Posterior vena cava (tissue), 2 donors: ENCODE measurements around the gene RCAN2. TPM values are rescaled to one million over a fixed set of nuclear protein-coding genes. Genes with fewer than 3 reads are reported as not detected.
"Not testable (repeated sequence)": the region's sequence is repeated elsewhere in the genome, so short reads cannot be mapped to it uniquely, and the experiment has no call there.

Experiments used
- DNase-seq: peaks from one replicate; pipeline ENCODE4 v3.0.0-alpha.2; 2020; ENCODE audit warnings: low spot score
- intact Hi-C, 2 donors: fragments of 100-400 bp; cut with DNase I; formaldehyde crosslinking; loops; one replicate each; pipeline versions ENCODE4 v1.14.1 to v1.14.2; 2022 to 2023
- total RNA-seq, 2 donors: library from RNA; stranded (reverse); fragmentation: NEBNext Ultra II Directional; extraction: Animal tissue kit (Norgen Biotek cat#: 25700); gene quantifications; one replicate each; pipeline ENCODE4 v1.2.1, GENCODE V29; 2021
- donor health status: DM: yes; HTN: yes; CAD: no.
- donor health status: DM: yes; HTN: yes; CAD: no.

The RCAN2 gene
- total RNA-seq, 2 donors from 2014 or later: 35.4 to 69.6 TPM

- no peak for DNase-seq
- intact Hi-C loops: no loop called here
Measured at GRCh38 chr6:46366190-46366900, 124.9 kb downstream of the RCAN2 start.

GRCh38 chr6:46357591-46357990 lies 133.7 kb downstream of the RCAN2 start:
- intact Hi-C loops: no loop called here
- no peak for DNase-seq

GRCh38 chr6:46356543-46356942 lies 134.7 kb downstream of the RCAN2 start:
- no peak for DNase-seq
- intact Hi-C loops: no loop called here

GRCh38 chr6:46353528-46353927 lies 137.7 kb downstream of the RCAN2 start:
- intact Hi-C loops: no loop called here
- DNase-seq: no peak

- no peak for DNase-seq
- intact Hi-C loops: no loop called here
Measured at GRCh38 chr6:46352541-46353268, 138.5 kb downstream of the RCAN2 start.

GRCh38 chr6:46350714-46351113 lies 140.5 kb downstream of the RCAN2 start:
- no peak for DNase-seq
- intact Hi-C loops: no loop called here

GRCh38 chr6:46347669-46348068 lies 143.6 kb downstream of the RCAN2 start:
- no peak for DNase-seq
- intact Hi-C loops: no loop called here

GRCh38 chr6:46340246-46340645 lies 151.0 kb downstream of the RCAN2 start:
- intact Hi-C loops: loop anchor here in 1 of 2 donors (2.0 kb wide), 1 partner anchor 73 kb away; no protein-coding TSS in a partner anchor
- no peak for DNase-seq

GRCh38 chr6:46338131-46338530 lies 153.1 kb downstream of the RCAN2 start:
- intact Hi-C loops: no loop called here

GRCh38 chr6:46334442-46334841 lies 156.8 kb downstream of the RCAN2 start:
- DNase-seq: no peak
- intact Hi-C loops: no loop called here

More at GRCh38 chr6:46338131-46338530, 153.1 kb downstream of the RCAN2 start:
- DNase-seq: no peak

GRCh38 chr6:46333481-46333880 lies 157.8 kb downstream of the RCAN2 start:
- DNase-seq: no peak
- intact Hi-C loops: no loop called here

- DNase-seq, intact Hi-C loops: not testable (repeated sequence)
Measured at GRCh38 chr6:46332448-46332847, 158.8 kb downstream of the RCAN2 start.

GRCh38 chr6:46331461-46331860 lies 159.8 kb downstream of the RCAN2 start:
- intact Hi-C loops: no loop called here
- no peak for DNase-seq

GRCh38 chr6:46329568-46329967 lies 161.7 kb downstream of the RCAN2 start:
- intact Hi-C loops: no loop called here

GRCh38 chr6:46327779-46328178 lies 163.5 kb downstream of the RCAN2 start:
- DNase-seq: no peak
- intact Hi-C loops: no loop called here

More at GRCh38 chr6:46329568-46329967, 161.7 kb downstream of the RCAN2 start:
- DNase-seq: no peak

- no peak for DNase-seq
- intact Hi-C loops: no loop called here
Measured at GRCh38 chr6:46325561-46326530, 165.4 kb downstream of the RCAN2 start.

GRCh38 chr6:46324706-46325105 lies 166.5 kb downstream of the RCAN2 start:
- intact Hi-C loops: no loop called here
- no peak for DNase-seq

GRCh38 chr6:46323966-46324622 lies 167.2 kb downstream of the RCAN2 start:
- intact Hi-C loops: no loop called here
- no peak for DNase-seq

GRCh38 chr6:46323312-46323965 lies 167.8 kb downstream of the RCAN2 start:
- no peak for DNase-seq
- intact Hi-C loops: no loop called here
